Measurements from ENCODE around the gene LRRD1.

LRRD1 gene

GRCh38 chr7:92178928-92179924, at the start of gene LRRD1:
LRRD1 (minus strand) TSS chr7:92179142; CDS start chr7:92165202, 13,940 bp downstream.
- TF ChIP-seq, protein P1, sequence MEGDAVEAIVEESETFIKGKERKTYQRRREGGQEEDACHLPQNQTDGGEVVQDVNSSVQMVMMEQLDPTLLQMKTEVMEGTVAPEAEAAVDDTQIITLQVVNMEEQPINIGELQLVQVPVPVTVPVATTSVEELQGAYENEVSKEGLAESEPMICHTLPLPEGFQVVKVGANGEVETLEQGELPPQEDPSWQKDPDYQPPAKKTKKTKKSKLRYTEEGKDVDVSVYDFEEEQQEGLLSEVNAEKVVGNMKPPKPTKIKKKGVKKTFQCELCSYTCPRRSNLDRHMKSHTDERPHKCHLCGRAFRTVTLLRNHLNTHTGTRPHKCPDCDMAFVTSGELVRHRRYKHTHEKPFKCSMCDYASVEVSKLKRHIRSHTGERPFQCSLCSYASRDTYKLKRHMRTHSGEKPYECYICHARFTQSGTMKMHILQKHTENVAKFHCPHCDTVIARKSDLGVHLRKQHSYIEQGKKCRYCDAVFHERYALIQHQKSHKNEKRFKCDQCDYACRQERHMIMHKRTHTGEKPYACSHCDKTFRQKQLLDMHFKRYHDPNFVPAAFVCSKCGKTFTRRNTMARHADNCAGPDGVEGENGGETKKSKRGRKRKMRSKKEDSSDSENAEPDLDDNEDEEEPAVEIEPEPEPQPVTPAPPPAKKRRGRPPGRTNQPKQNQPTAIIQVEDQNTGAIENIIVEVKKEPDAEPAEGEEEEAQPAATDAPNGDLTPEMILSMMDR (conservative IDR thresholded peaks at IDR 0.05; ENCODE audit: control insufficient read depth, insufficient read depth, low read depth, low read length) = peak; percentile 70
- peak within 1 kb of the TSS; percentile 49 for H3K4me3 ChIP-seq (ENCODE audit: control insufficient read depth, low read depth, low read length)
- peak; percentile 80 for DNase-seq (ENCODE audit: low read depth)

- DNase-seq (ENCODE audit: low read depth) = no peak
- TF ChIP-seq, protein P1 (conservative IDR thresholded peaks at IDR 0.05; ENCODE audit: control insufficient read depth, insufficient read depth, low read depth, low read length) = no peak
These were observed 49.8 kb upstream of the LRRD1 start for GRCh38 chr7:92228742-92229141.

GRCh38 chr7:92228100-92228499, 49.2 kb upstream of the LRRD1 start:
- DNase-seq (ENCODE audit: low read depth) = peak; percentile 18
- no peak overlapping the region for H3K4me3 ChIP-seq (ENCODE audit: control insufficient read depth, low read depth, low read length)
- TF ChIP-seq, protein P1 (conservative IDR thresholded peaks at IDR 0.05; ENCODE audit: control insufficient read depth, insufficient read depth, low read depth, low read length) = no peak

More at GRCh38 chr7:92228742-92229141, 49.8 kb upstream of the LRRD1 start:
- H3K4me3 ChIP-seq (ENCODE audit: control insufficient read depth, low read depth, low read length) = no peak overlapping the region

- H3K4me3 ChIP-seq (ENCODE audit: control insufficient read depth, low read depth, low read length) = no peak overlapping the region
- TF ChIP-seq, protein P1 (conservative IDR thresholded peaks at IDR 0.05; ENCODE audit: control insufficient read depth, insufficient read depth, low read depth, low read length) = no peak
- DNase-seq (ENCODE audit: low read depth) = no peak
These were observed 48.0 kb upstream of the LRRD1 start for GRCh38 chr7:92226981-92227380.

DNA sequence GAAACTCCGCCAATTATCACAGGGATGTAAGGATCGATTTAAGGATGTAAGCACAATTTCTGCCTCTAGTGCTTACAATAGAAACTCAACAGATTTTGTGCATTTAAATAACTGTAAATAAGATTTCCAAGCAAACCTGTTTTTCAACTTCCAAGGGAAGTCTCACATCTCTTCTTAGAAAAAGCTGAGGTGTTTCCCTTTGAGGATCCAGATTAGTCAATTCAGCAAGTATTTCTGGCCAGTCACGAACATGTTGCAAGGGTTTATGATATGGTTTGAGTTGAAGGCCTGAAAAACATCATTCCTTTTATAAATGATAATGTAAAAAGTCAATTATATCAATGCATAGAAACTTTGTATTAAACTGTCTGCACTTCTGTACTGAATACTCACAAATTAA, 42.8 kb upstream of the LRRD1 start:
- DNase-seq (ENCODE audit: low read depth) = no peak
- TF ChIP-seq, protein P1 (conservative IDR thresholded peaks at IDR 0.05; ENCODE audit: control insufficient read depth, insufficient read depth, low read depth, low read length) = no peak
- no peak overlapping the region for H3K4me3 ChIP-seq (ENCODE audit: control insufficient read depth, low read depth, low read length)

GRCh38 chr7:92206672-92207071, 27.7 kb upstream of the LRRD1 start:
- H3K4me3 ChIP-seq (ENCODE audit: control insufficient read depth, low read depth, low read length) = no peak overlapping the region
- DNase-seq (ENCODE audit: low read depth) = no peak
- TF ChIP-seq, protein P1 (conservative IDR thresholded peaks at IDR 0.05; ENCODE audit: control insufficient read depth, insufficient read depth, low read depth, low read length) = no peak

Data from fibroblast of mammary gland (primary cell).